CD4-positive, alpha-beta T cell treated with Interleukin-4 for 1 hour (primary cell): ENCODE data around the gene OR52H1.

Source experiments
- DNase-seq, 2 donors: peaks; one replicate each; pipeline ENCODE4 v3.0.0-alpha.2; 2020 to 2022

The OR52H1 gene

DNA sequence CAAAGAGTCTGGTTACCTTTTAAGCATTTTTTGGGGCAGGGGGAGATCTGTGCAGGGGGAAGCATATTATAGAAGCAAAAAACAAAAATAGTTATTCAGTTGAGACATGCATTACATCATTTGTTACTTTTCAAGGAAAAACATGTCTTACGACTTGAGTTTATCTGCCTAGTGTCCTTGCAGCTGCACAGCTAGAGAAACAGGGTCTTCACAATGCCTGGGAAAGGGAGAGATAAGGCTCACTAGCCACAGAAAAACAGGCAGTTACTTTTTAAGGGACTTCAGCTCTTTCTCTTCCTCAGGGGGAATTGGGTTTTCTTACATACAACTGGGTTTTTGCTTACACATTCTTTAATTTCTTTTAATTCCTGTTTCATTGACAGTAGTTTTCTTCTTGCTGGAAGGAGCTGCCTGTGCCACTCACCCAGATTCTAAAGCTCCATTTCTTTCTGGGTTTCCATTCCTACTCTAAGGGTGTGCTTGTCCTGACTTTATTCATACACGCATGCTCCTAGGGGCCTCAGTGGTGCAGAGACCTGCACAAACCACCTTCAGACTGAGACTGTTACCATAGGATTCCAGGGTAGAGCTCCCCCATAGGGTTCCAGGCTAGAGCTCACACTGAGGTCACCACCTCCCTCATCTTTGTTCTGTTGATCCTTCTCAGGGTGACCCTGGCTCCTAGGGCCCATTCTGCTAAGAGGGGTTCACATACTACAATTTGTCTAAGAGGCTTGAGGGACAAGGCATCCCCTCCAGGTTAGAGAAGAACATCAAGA is 17.1 kb downstream of the OR52H1 start:
- DNase-seq: no peak

DNA sequence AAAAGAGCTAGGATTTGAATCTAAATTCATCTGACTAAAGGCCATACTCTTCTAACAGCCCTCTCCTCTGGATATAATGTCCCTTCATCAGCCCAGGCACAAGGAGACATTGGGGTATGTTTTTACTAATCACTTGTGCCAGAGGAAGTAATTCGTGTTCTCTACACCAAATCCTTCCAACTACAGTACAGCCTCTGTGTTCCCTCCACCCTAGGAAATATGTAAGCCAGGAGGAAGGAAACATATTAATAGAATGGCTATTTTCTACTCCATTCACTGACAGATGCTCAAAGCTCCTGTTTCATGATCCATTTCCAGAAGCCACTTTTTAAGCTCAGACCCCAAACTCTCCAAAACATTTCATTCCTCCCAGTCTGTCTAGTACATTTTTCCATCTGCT is 19.8 kb downstream of the OR52H1 start:
- DNase-seq: no peak

DNA sequence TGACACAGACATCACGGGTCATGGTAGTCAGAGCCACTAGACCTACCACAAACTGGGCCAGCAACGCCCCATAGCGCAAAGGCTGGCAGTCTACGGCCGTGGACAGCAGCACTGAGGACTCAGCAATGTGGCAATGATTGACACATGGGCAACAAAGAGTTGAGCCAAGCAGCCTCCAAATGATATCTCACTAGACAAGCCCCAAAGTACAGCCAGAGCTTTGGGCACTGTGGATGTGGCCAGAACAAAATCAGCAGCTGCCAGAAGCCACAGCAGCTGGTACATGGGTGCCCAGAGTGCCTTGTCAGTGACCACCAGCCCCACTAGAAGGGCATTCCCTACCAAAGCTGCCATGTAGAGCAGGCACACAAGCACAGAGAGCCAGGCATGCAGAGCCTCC is 20.6 kb downstream of the OR52H1 start:
- no peak for DNase-seq

DNA sequence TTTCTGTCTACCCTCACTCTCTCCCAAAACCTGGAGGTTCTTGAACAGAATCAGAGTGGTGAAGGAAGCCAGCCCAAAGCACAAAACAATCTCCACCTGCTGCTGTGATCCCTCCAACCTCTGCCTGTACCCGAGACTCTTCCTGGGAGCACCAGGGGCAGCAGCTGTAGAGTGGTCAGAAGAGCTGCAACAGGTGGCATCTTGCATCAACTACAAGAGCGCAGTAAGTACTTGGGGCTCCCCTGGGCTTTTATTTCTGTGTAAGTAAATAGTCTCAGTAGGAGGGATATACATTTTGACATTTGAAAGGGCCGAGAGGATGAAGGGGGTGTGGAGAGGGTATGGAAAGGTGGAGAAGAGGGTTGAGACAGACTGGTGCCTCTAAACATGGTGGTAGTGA is 23.6 kb downstream of the OR52H1 start:
- no peak for DNase-seq

DNA sequence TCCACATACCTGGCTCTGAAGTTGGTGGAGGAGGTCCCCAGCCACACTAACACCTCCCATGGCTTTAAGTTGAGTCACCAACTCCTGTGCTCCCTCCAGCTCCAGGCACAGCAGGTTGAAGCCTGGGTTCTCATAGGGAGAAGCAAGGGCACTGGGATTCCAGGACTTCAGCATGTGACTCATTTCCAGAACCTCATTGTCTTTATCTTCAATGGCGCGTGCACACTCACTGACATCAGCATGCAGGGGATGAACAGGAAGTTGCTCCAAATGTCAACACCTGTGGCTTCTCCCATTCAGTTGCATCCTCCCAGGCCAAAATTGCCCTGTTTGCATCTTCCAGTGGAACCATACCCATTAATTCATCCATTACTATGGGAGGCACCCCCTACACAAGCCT is 26.0 kb downstream of the OR52H1 start:
- DNase-seq: no peak

DNA sequence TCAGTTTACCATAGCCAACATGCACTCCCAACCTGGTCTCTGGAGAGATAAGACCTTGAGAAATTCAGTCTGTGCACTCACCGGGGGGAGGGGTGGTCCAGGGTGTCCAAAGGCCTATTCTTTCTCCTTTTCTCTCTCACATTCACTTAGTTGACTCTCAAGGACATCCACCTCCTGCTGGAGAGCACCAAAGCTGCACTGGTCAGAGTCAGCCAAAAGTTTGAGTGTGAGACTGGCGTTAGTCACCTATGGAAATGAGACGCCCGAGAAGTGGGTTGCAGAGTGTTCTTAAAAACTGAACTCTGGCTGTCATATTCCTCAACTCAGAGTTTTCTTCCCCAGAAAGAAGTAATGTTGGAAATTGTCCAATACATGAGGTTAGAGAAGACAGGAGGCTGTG is 26.8 kb downstream of the OR52H1 start:
- no peak for DNase-seq

DNA sequence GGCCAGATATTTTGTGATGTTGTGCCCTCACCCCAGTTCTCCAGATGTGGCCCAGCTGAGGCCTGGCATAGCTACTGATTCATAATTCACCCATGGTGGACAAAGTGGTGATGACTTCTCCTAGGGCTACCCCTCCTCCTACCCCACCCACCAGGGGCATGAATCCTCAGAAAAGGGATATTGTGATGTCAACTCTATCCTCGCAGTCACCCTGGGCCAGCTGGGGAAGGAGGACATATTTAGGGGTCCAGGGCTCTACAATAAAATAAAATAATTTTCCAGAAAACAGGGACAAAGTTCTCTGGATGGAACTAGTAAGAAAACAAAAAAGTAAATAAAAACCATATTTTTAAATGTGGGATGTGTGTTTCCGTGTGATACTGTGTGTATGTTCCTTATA is 31.7 kb downstream of the OR52H1 start, which contains the start of gene UBQLNL:
Gene UBQLNL, minus strand, starts transcription at position 101 of the 400 bp plus-strand sequence. CDS start 258 bp downstream, outside the sequence.
- no peak for DNase-seq

DNA sequence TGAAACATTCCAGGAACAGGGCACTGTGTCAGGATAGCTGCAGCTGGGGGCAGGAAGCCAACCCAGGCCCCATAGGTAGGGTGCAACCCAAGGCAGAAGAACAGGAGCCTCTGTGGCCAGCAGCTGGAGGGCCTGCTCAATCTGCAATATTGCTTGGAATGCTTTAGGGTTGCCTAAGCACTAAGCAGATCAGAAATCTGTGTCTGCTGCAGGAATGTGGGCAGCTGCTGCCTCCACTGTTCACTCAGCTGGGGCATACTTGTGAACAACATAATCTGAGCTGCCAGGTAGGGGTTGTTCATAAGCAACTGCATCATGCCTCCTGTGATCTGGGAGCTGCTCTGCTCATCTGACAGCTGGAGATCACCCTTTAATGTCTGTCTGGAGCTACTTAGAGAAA is 33.5 kb downstream of the OR52H1 start:
- no peak for DNase-seq

DNA sequence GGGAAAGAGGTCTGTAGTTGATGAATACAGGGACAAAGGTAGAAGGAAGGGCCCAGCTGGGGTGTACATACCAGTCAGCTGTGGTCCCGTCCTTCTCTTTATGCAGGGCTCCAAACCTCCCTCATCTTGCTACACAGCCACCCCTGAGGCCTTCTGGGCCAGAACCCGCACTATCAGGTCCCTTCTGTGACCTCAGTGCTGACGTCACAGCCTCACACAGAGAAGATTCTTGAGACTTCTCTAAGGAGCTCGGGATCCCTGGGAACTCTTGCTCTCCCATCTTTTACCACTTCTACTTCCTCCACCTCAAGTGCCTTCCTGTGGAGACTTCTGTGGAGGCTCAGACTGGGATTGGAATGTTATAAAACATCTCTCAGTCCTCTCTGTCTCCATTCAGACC is 38.5 kb downstream of the OR52H1 start, which contains the start of gene UBQLN3:
Gene UBQLN3, minus strand, starts transcription at position 155 of the 400 bp plus-strand sequence. CDS start 399 bp downstream, outside the sequence.
- no peak for DNase-seq

DNA sequence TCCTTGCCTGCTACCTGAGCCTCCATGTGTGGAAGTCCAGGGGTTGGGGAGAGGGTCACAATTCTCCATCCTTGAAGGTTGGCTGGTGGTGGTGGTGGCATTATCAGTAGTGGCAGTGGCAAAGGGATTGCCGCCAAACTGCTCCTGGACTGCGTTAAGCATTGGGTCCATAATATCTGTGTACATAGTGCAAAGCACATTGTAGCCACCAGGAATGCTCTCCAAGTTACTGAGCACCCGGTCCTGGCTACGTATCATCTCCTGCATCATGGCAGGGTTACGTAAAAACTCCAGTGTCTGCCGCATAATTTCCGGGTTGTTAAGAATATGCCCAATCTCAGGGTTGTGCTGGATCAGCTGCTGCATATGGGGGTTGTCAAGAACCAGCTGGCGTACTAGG is 39.7 kb downstream of the OR52H1 start:
- DNase-seq: no peak

DNA sequence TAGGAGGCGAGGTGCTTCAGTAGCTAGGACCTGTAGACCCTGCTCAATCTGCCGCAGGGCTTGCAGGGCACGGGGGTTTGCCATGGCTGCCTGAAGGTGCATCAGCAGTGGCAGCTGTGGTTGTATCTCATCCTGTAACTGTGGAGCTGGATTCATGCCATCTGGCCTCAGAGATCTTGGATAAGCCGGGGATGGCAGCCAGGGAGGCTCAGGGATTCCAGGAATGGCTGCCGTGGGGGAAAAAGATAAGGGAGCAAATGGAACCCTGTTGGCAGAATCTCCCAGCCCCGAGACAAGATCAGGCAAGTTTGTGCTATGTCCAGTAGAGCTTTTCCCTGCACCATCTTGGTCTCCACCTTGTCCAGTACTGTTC is 40.4 kb downstream of the OR52H1 start:
- no peak for DNase-seq

DNA sequence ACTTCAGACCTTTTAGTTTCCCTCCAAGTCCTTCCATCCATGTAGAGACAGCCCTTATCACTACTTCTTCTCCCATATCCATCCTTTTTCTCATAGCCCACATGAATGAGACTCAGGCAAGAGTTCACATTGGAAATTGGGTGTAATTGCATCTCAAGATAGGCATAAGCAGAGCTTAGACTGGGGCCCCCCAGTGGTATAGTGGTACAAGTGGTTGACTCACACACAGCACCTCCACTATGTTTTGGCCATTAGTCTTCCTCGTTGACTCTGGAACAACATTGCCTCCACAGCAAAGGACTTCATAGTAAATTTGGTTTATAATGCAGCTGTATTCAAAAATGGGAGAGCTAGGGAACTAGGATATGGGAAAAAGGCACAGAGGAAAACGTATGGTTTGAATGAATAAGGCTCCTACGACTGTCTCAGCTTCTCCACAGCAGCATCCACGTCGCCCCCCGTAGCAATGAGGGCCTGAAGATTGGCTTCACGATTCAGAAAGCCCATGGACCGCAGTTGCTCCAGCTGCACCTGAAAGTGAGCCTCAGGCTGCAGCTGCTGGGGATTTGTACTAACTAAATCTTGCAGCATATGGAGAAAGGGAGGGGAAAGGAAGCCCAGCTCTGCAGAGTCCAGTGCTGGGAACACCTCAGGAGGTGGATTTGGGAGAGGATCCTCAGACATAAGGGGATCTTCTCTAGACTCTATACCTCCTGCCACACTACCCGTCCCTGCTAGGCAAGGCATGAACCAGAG is 41.0 kb downstream of the OR52H1 start:
- DNase-seq: no peak

DNA sequence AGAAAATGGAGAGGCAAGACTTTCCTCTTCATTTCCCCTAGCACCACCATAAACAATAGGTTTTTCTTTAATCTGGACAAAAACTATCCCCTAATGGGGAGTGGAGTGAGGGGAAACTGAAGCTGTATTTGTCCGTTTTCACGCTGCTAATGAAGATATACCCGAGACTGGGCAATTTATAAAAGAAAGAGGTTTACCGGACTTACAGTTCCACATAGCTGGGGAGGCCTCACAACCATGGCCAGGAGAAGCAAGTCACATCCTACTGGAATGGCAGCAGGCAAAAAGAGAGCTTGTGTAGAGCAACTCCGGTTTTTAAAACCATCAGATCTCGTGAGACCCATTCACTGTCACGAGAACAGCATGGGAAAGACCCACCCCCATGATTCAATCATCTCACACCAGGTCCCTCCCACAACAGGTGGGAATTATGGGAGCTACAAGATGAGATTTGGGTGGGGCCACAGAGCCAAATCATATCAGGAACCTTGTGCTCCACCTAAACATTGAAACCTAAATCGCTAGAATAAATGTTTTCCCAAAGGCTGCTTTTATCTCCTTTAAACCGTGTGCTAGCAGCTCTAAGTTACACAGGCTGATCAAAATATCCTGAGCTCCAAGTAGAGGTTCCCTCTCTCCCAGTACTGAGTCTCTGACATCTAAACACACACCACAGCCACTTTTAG is 42.8 kb downstream of the OR52H1 start:
- DNase-seq: no peak

DNA sequence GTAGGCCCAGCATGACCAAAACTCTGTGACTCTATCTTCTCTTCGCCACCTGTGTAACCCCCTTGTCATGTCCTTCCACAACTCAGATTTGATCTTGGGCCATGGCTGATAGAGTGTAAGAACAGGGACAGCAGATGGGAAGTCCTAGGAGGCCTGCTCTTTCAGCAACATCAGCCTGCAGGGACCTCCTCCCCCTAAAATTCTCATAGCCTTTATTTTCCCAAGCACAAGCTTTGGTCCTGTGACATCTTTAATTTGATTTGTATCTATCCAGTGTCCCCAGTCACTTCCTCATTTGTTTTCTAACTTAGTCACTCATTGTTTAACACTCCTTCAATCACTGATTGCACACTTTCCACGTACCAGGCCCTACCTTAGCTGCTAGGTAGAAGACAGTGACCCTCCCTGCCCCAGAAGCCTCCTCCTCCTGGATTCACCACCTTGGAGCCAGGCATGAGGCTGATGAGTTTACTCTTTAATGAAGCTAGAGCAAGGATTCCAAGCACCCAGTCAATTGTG is 43.9 kb downstream of the OR52H1 start:
- no peak for DNase-seq

DNA sequence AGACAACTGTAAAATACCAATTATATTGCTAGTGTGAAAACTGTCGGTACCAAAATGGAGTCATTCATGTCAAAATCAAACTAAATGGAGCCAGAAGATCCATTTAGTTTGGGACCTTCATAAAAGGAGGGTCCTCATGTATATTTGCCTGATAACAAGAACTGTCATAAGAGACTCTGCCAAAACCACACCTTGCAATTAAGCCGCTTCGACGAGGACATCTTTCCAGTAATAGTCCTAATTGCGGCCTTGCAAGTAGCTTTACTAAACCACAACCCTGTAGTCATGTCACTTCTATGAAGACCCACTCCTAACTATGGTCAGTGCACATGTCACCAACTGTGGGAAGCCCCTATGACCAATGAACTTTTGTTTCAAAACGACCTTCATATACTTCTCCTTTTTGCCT is 47.9 kb downstream of the OR52H1 start:
- no peak for DNase-seq

DNA sequence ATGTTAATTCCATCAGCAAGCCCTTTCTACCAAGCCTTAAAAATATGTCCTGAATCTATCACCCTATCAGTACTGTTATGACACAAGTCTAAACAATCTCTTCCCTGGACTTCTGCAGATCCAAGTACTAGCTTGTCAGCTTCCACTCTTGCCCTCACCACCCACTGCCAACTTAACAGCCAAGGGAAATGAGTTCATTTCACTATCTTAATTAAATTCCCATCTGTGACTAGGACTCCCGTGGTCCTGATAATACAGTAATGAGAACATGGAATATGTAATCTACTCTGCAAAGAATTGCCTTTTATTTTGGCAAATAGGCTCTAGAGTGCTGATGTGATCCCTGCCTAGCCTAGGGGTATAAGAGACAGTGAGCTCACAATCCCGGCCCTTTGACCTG is 48.7 kb downstream of the OR52H1 start:
- DNase-seq: no peak
